PC-3 (cell line): ENCODE measurements around the gene HIC1. TPM values are rescaled to one million over a fixed set of nuclear protein-coding genes. Genes with fewer than 3 reads are reported as not detected.
A peak's percentile ranks its signal among the peaks of the same experiment; 100 is the strongest.

Experiments
- ATAC-seq: fragments of 200-7000 bp; cut with Tn5 transposase; 2 replicates; pipeline ENCODE4 v1.9.1; 2020; ENCODE audit warnings: mild to moderate bottlenecking, moderate library complexity
- BruUV-seq: library from RNA; stranded (reverse); fragments of 400-500 nt; replicated peaks from 2 replicates; lab custom pipeline; 2021; lab: Mats Ljungman, UMichigan
- CTCF ChIA-PET: fragments of 300-600 bp; sonication (Branson Sonifier 250); formaldehyde crosslinking; loops from one replicate; lab custom pipeline; 2022; ENCODE audit warnings: antibody characterized with exemption; lab: Charles Lee
- POLR2A ChIA-PET: fragments of 300-600 bp; sonication (Branson Sonifier 250); formaldehyde crosslinking; loops from one replicate; lab custom pipeline; 2022; ENCODE audit warnings: antibody characterized with exemption; ENCODE audit not compliant: unreplicated experiment; lab: Charles Lee
- DNase-seq: peaks from one replicate; pipeline ENCODE4 v3.0.0-alpha.2; 2015
- H2AFZ ChIP-seq: fragments of 300-600 bp; sonication (generic); 2 replicates; pipeline ENCODE4 v1.6.0; 2016; ENCODE audit warnings: antibody characterized with exemption, low read length
- H3F3A ChIP-seq: fragments of 300-600 bp; sonication (generic); one replicate; pipeline ENCODE4 v1.6.0; 2017; ENCODE audit warnings: antibody characterized with exemption, low read length, control low read depth, mild to moderate bottlenecking; ENCODE audit not compliant: unreplicated experiment
- H3K27ac ChIP-seq: fragments of 300-600 bp; sonication (generic); 2 replicates; pipeline ENCODE4 v1.5.1; 2016; ENCODE audit warnings: mild to moderate bottlenecking, low read length
- H3K27me3 ChIP-seq: fragments of 300-600 bp; sonication (generic); 2 replicates; pipeline ENCODE4 v1.6.1; 2016; ENCODE audit warnings: low read length, mixed read lengths
- H3K36me3 ChIP-seq: fragments of 300-600 bp; sonication (generic); 2 replicates; pipeline ENCODE4 v1.6.1; 2016; ENCODE audit warnings: low read depth, mixed run types, low read length, mixed read lengths
- H3K4me1 ChIP-seq: fragments of 300-600 bp; sonication (generic); 2 replicates; pipeline ENCODE4 v1.5.1; 2016; ENCODE audit warnings: low read length; ENCODE audit not compliant: insufficient read depth
- H3K4me2 ChIP-seq: fragments of 300-600 bp; sonication (generic); 2 replicates; pipeline ENCODE4 v1.6.0; 2016; ENCODE audit warnings: low read length
- H3K4me3 ChIP-seq: fragments of 300-600 bp; sonication (generic); 2 replicates; pipeline ENCODE4 v1.5.1; 2016; ENCODE audit warnings: mild to moderate bottlenecking, low read length, mixed read lengths
- H3K79me2 ChIP-seq: fragments of 300-600 bp; sonication (generic); 2 replicates; pipeline ENCODE4 v1.6.1; 2017; ENCODE audit warnings: low read length, mixed read lengths
- H3K9ac ChIP-seq: fragments of 300-600 bp; sonication (generic); 2 replicates; pipeline ENCODE4 v1.6.0; 2016; ENCODE audit warnings: mild to moderate bottlenecking, low read length
- H3K9me2 ChIP-seq: fragments of 300-600 bp; sonication (generic); replicated peaks from 2 replicates; pipeline ENCODE4 v1.6.1; 2016; ENCODE audit warnings: mixed run types, low read length, mixed read lengths
- H3K9me3 ChIP-seq: fragments of 300-600 bp; sonication (generic); 2 replicates; pipeline ENCODE4 v1.6.1; 2016; ENCODE audit warnings: low read length, mixed read lengths
- H4K20me1 ChIP-seq: fragments of 300-600 bp; sonication (generic); 2 replicates; pipeline ENCODE4 v1.6.1; 2016; ENCODE audit warnings: low read length, mixed read lengths
- CTCF ChIP-seq: fragments of 300-600 bp; sonication (generic); conservative IDR thresholded peaks from 2 replicates; pipeline ENCODE4 v1.5.1; 2017; ENCODE audit warnings: antibody characterized with exemption, low read depth, mild to moderate bottlenecking, low read length
- EZH2 ChIP-seq: fragments of 300-600 bp; sonication (generic); IDR thresholded peaks from one replicate; pipeline ENCODE4 v1.6.1; 2017; ENCODE audit warnings: antibody characterized with exemption, mild to moderate bottlenecking, low read length; ENCODE audit not compliant: unreplicated experiment
- EZH2phosphoT487 ChIP-seq: fragments of 300-600 bp; sonication (generic); IDR thresholded peaks from 2 replicates; pipeline ENCODE4 v1.6.1; 2018; ENCODE audit warnings: mild to moderate bottlenecking, antibody characterized with exemption, low read length, borderline replicate concordance
- intact Hi-C: fragments of 100-400 bp; cut with micrococcal nuclease; formaldehyde crosslinking; loops from 2 replicates; pipeline ENCODE4 v1.9.0; 2023
- total RNA-seq: library from RNA; depleted of rRNA; stranded (reverse); fragments of >200 nt; gene quantifications from 2 replicates; pipeline ENCODE4 v1.2.3, GENCODE V29; 2014

Gene HIC1
- total RNA-seq, 1 experiment from 2014 or later = 4.4 TPM

DNA sequence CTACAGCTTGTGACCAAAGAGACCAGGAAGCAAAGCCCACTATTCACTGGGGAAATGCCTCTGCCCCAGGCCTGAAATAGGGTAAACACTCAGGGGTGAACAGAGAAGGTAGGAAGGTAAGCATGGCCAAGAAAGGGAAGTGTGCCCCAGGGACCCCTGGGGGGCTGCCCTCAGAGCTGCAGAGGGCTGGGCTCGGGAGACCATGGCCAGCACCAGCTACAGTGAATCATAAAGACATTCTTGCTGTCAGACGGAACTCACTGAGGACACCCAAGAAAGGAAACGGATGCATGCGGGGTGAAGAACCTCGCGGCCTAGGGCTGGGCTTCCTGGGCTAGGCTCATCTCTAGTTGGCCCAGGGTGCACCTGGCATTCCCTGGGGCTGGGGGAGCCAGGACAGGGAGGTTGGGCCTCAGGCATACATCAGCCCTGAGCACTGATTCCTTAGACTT is 9.6 kb downstream of the HIC1 start:
- Histone ChIP-seq H3F3A (no peaks in the 10 kb centered on the region), H3K4me1 (peaks cover 20% of the 10 kb centered on the region), H3K27me3 (no peaks in the 10 kb centered on the region), H3K9ac (no peak overlapping the region), H3K9me3 (no peaks in the 10 kb centered on the region), H3K4me3 (no peak overlapping the region), H3K36me3 (no peaks in the 10 kb centered on the region), H3K79me2 (no peaks in the 10 kb centered on the region), H3K9me2 (no peaks in the 10 kb centered on the region), H4K20me1 (no peaks in the 10 kb centered on the region), H3K27ac (no peak overlapping the region), H2AFZ (no peak overlapping the region), H3K4me2 (no peak overlapping the region)
- no TSS peak for BruUV-seq
- intact Hi-C loops = no loop called here
- ChIA-PET POLR2A (no interaction called here), CTCF (no interaction called here)
- no peak for TF ChIP-seq CTCF
- TF ChIP-seq EZH2phosphoT487 = no peak
- TF ChIP-seq EZH2 = no peak
- no peak for DNase-seq
- no peak for ATAC-seq

GRCh38 chr17:2064980-2065785 is 10.3 kb downstream of the HIC1 start:
- ATAC-seq (no peak), DNase-seq (no peak)
- no peaks in the 10 kb centered on the region for H3K79me2 ChIP-seq
- no peak overlapping the region for H3K4me2 ChIP-seq
- no peak overlapping the region for H3K9ac ChIP-seq
- TF ChIP-seq EZH2 = no peak
- TF ChIP-seq EZH2phosphoT487 = no peak
- TF ChIP-seq CTCF = peak; percentile 54
- intact Hi-C loops = no loop called here
- H4K20me1 ChIP-seq = no peaks in the 10 kb centered on the region
- no peaks in the 10 kb centered on the region for H3K36me3 ChIP-seq
- H3K4me3 ChIP-seq = no peak overlapping the region
- H3K27me3 ChIP-seq = no peaks in the 10 kb centered on the region
- POLR2A ChIA-PET = no interaction called here
- no peak overlapping the region for H3K27ac ChIP-seq
- CTCF ChIA-PET = no interaction called here
- no peaks in the 10 kb centered on the region for H3F3A ChIP-seq
- no TSS peak for BruUV-seq
- H2AFZ ChIP-seq = no peak overlapping the region
- peaks cover 22% of the 10 kb centered on the region for H3K4me1 ChIP-seq
- no peaks in the 10 kb centered on the region for H3K9me3 ChIP-seq
- no peaks in the 10 kb centered on the region for H3K9me2 ChIP-seq

DNA sequence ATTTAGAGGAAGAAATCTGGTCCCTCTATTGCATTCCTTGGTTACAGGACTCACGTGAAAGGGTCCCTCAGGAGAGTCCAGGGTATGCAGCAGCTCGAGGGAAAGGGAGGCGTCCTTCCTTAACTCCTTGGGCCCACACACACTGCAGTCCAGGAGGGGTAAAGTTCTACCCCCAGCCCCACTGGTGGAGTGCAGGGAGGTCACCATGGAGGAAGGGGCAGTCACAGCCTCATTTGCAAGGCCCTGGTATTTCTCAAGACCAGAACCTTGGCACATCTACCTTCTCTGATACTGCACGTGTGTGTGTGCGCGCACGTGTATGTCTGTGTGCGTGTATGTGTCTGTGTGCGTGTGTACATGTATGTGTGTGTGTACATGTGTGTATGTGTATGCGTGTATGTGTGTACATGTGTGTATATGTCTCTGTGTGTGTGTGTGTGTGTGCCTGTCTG is 11.1 kb downstream of the HIC1 start:
- DNase-seq = no peak
- Histone ChIP-seq H3K4me3 (no peak overlapping the region), H3K9me3 (no peaks in the 10 kb centered on the region), H3K36me3 (no peaks in the 10 kb centered on the region), H4K20me1 (no peaks in the 10 kb centered on the region), H3K79me2 (no peaks in the 10 kb centered on the region), H3K4me2 (no peak overlapping the region), H3K4me1 (peaks cover 29% of the 10 kb centered on the region), H3F3A (no peaks in the 10 kb centered on the region), H3K9me2 (no peaks in the 10 kb centered on the region), H3K27ac (no peak overlapping the region), H2AFZ (no peak overlapping the region), H3K27me3 (no peaks in the 10 kb centered on the region), H3K9ac (no peak overlapping the region)
- no peak for ATAC-seq
- intact Hi-C loops = no loop called here
- ChIA-PET POLR2A (no interaction called here), CTCF (no interaction called here)
- no TSS peak for BruUV-seq
- no peak for TF ChIP-seq CTCF
- no peak for TF ChIP-seq EZH2phosphoT487
- TF ChIP-seq EZH2 = no peak
